Mesothelial cell of epicardium (in vitro differentiated cells): ENCODE measurements around the gene PDCD2. TPM values are rescaled to one million over a fixed set of nuclear protein-coding genes. Genes with fewer than 3 reads are reported as not detected.

ENCODE experiments used
- DNase-seq, 2 experiments: peaks; one replicate each; pipeline ENCODE4 v3.0.0; 2021; ENCODE audit warnings: low spot score in 2 of 2; ENCODE audit not compliant: unreplicated experiment in 2 of 2
- H3K27ac Mint-ChIP-seq: 2 replicates; pipeline ENCODE4 v1.8.0; 2021; ENCODE audit warnings: mixed read lengths
- H3K27me3 Mint-ChIP-seq: 2 replicates; pipeline ENCODE4 v1.8.0; 2021; ENCODE audit warnings: low read depth, mixed read lengths
- H3K36me3 Mint-ChIP-seq: 2 replicates; pipeline ENCODE4 v1.8.0; 2021; ENCODE audit warnings: mixed read lengths
- H3K4me1 Mint-ChIP-seq: 2 replicates; pipeline ENCODE4 v1.8.0; 2021; ENCODE audit warnings: mixed read lengths
- H3K4me3 Mint-ChIP-seq: 2 replicates; pipeline ENCODE4 v1.8.0; 2021; ENCODE audit warnings: mild to moderate bottlenecking, moderate library complexity, mixed read lengths
- H3K9me3 Mint-ChIP-seq: 2 replicates; pipeline ENCODE4 v1.8.0; 2021; ENCODE audit warnings: mixed read lengths
- CTCF ChIP-seq: fragments of 200-600 bp; sonication (generic); IDR thresholded peaks from one replicate; pipeline ENCODE4 v1.5.0; 2021; ENCODE audit warnings: antibody characterized with exemption; ENCODE audit not compliant: unreplicated experiment
- total RNA-seq: library from RNA; stranded (reverse); gene quantifications from 3 replicates; pipeline ENCODE4 v1.2.1, GENCODE V29; 2021

PDCD2 gene
- total RNA-seq, 1 donor from 2014 or later: 55.8 TPM

GRCh38 chr6:170554013-170554795 is 30.2 kb downstream of the PDCD2 start, which contains the start of gene TBP:
Gene TBP, plus strand, starts transcription at chr6:170554369. Its CDS starts 2,661 bp downstream, at chr6:170557030.
- H3K4me3 Mint-ChIP-seq: no peak within 1 kb of the TSS
- DNase-seq: peak; percentile 81 to 89
- no peak for TF ChIP-seq CTCF
- peaks cover 7% of the 10 kb centered on the region for H3K36me3 Mint-ChIP-seq
- H3K9me3 Mint-ChIP-seq: no peaks in the 10 kb centered on the region
- peaks cover 12% of the 10 kb centered on the region for H3K4me1 Mint-ChIP-seq
- no peaks in the 10 kb centered on the region for H3K27me3 Mint-ChIP-seq
- H3K27ac Mint-ChIP-seq: no peak within 1 kb of the TSS

- no peaks in the 10 kb centered on the region for H3K27me3 Mint-ChIP-seq
- no peak for TF ChIP-seq CTCF
These were observed 30.9 kb downstream of the PDCD2 start for GRCh38 chr6:170553534-170554012.

DNA sequence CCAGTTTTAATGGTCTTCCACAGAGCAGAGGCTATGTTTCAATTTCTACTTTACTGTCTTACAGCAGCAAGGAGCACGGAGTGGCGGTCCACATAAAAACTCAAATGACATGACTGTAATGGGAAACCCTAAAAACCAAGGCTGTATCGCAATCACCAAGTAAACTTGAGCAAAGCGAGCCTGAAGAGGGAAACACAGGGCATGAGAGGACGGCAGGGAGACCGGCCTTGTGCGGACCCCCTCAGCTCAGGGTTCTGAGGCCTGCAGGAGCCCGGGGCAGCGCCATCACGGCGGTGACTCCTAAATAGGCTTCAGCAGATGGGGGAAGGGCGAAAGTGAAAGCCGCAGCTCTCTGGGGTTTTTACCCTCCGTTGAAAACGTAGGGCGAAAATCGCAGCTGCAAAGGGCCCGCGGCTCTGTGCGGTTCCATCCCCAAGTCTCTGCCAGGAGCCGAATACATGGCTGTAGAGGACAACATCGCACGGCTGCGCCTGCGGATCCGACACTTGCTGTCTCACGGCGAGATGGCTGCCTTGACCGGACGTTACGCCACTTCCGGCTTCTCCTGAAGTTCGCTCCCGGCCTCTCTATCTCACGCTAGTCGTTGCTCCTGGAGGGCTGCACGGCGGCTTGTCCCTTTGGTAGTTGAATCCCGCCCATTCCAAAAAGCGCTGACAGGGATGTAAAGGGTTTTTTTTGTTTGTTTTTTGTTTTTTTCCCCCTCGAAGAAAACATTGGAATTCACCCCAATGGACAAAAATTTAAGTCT is 31.5 kb downstream of the PDCD2 start, which contains the start of gene PSMB1:
TSS of gene PSMB1 (minus strand) at position 543 of the 769 bp plus-strand sequence. CDS start at position 478, 65 bp downstream.
- H3K27ac Mint-ChIP-seq: no peak within 1 kb of the TSS
- TF ChIP-seq CTCF: no peak
- no peak within 1 kb of the TSS for H3K4me3 Mint-ChIP-seq
- peaks cover 2% of the 10 kb centered on the region for H3K36me3 Mint-ChIP-seq
- peaks cover 16% of the 10 kb centered on the region for H3K4me1 Mint-ChIP-seq
- no peaks in the 10 kb centered on the region for H3K9me3 Mint-ChIP-seq
- DNase-seq: peak; percentile 75 to 83
- H3K27me3 Mint-ChIP-seq: no peaks in the 10 kb centered on the region

More at GRCh38 chr6:170553534-170554012, 30.9 kb downstream of the PDCD2 start:
- DNase-seq: no peak
- Mint-ChIP-seq H3K4me3 (no peak overlapping the region), H3K4me1 (peaks cover 16% of the 10 kb centered on the region), H3K36me3 (peaks cover 5% of the 10 kb centered on the region), H3K27ac (no peak overlapping the region), H3K9me3 (no peaks in the 10 kb centered on the region)

GRCh38 chr6:170545405-170545804 is 39.0 kb downstream of the PDCD2 start:
- H3K4me1 Mint-ChIP-seq: peaks cover 9% of the 10 kb centered on the region
- no peaks in the 10 kb centered on the region for H3K9me3 Mint-ChIP-seq
- H3K27ac Mint-ChIP-seq: no peak overlapping the region
- no peak overlapping the region for H3K4me3 Mint-ChIP-seq
- H3K36me3 Mint-ChIP-seq: peaks cover 34% of the 10 kb centered on the region
- DNase-seq: no peak
- TF ChIP-seq CTCF: no peak
- no peaks in the 10 kb centered on the region for H3K27me3 Mint-ChIP-seq

DNA sequence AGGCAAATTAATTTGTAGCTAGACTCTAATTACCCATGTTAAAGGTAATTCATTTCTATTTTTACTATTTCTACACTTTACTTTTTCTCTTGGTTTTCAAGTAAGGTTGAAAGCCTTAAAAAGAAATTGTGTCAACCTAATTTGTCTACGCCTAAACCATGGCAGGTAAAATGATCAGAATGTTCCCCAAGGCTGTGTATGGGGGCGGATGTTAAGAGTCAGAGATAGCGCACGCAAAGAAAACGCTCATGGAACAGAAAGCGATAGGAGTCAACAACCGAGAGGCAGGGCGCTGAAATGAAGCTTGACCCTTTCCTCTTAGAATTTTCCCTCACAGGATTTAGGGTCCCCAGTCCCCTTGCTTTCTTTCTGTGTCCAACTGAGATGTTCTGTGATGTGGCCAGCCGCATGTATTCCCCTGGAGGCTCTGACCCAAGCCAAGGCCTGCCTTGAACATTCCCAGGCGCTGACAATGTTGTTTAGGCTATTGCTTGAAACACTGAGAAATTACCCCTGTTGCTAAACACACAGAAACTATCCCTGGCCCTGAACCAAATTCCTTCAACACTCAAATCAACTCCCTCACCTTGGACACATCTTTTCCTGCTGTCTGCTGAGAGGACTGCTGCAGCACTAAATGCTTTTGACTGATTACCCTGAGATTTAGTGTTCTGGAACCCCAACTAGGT is 42.3 kb downstream of the PDCD2 start:
- DNase-seq: no peak
- peaks cover 40% of the 10 kb centered on the region for H3K36me3 Mint-ChIP-seq
- peak overlapping the region; percentile 40 for H3K27ac Mint-ChIP-seq
- TF ChIP-seq CTCF: no peak
- H3K4me3 Mint-ChIP-seq: no peak overlapping the region
- no peaks in the 10 kb centered on the region for H3K27me3 Mint-ChIP-seq
- H3K9me3 Mint-ChIP-seq: no peaks in the 10 kb centered on the region
- H3K4me1 Mint-ChIP-seq: no peaks in the 10 kb centered on the region
